ENCODE measurements around the gene RIC1.
"Not testable (repeated sequence)": the region's sequence is repeated elsewhere in the genome, so short reads cannot be mapped to it uniquely, and the experiment has no call there.

RIC1 gene

DNA sequence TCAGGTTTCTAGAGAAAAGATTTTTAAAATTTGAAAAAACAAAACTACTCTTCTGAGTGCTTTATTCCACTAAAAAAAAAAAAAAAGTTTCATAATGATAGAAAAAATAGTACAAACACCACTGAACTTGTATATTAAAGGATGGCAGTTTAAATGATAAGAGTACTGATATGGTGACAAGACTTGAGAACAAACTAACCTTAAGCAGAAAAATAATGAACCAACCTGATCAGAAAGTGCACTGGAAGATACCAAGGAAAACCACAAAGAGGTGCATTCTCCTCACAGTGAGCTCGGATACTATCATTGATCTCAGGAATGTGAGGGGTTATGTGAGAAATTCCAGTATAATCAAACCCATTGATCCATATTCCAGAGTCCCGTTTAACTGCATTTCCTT lies 169.7 kb downstream of the RIC1 start:
- CTCF ChIA-PET: interaction anchor here (0.5 to 0.8 kb wide), 2 partner anchors 9 to 10 kb away, joined by 3 to 4 read pairs; no protein-coding TSS in a partner anchor
- POLR2A ChIA-PET: no interaction called here

DNA sequence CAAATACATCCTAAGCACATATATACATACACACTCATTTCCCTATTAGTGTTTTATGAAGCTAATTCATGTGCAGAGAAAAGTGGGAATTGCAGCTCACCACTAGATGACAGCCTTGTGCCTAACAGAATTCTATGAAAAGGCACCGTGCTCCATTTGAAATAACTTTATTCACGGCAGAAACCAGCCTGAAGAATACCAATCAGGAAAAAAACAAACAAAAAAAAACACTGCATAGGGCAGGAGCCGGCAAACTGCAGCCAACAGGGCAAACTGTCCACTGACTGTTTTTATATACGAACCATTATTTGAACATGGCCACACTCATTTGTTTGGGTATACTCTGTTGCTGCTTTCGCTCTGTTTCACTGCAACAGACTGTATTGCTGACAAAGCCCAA lies 170.4 kb downstream of the RIC1 start:
- peak; percentile 6 for DNase-seq (ENCODE audit: extremely low spot score)
- ChIA-PET POLR2A (no interaction called here), CTCF (interaction anchor here (0.5 to 0.9 kb wide), 3 partner anchors 9 to 67 kb away, joined by 3 to 4 read pairs (median 3); no protein-coding TSS in a partner anchor)
- TF ChIP-seq ARNT (IDR thresholded peaks at IDR 0.05): no peak
- no peak for TF ChIP-seq ELF4 (IDR thresholded peaks at IDR 0.05)
- TF ChIP-seq FOXK2 (IDR thresholded peaks at IDR 0.05): no peak
- TF ChIP-seq SUZ12 (IDR thresholded peaks at IDR 0.05): no peak
- no peak for TF ChIP-seq SP1 (IDR thresholded peaks at IDR 0.05)
- no peak for TF ChIP-seq L3MBTL2 (conservative IDR thresholded peaks at IDR 0.05)
- TF ChIP-seq BHLHE40 (IDR thresholded peaks at IDR 0.05; ENCODE audit: borderline replicate concordance): no peak

More for the DNA sequence above, 169.7 kb downstream of the RIC1 start:
- TF ChIP-seq FOXM1 (IDR thresholded peaks at IDR 0.05; ENCODE audit: borderline replicate concordance) (no peak), LEF1 (IDR thresholded peaks at IDR 0.05; ENCODE audit: borderline replicate concordance) (no peak), TARDBP (IDR thresholded peaks at IDR 0.05) (no peak), L3MBTL2 (conservative IDR thresholded peaks at IDR 0.05) (no peak), FOXK2 (IDR thresholded peaks at IDR 0.05) (no peak), ELF4 (IDR thresholded peaks at IDR 0.05) (no peak), SUZ12 (IDR thresholded peaks at IDR 0.05) (no peak), BHLHE40 (IDR thresholded peaks at IDR 0.05; ENCODE audit: borderline replicate concordance) (no peak), SP1 (IDR thresholded peaks at IDR 0.05) (no peak), ARNT (IDR thresholded peaks at IDR 0.05) (no peak), NFRKB (IDR thresholded peaks at IDR 0.05) (no peak), FOXA1 (IDR thresholded peaks at IDR 0.05) (no peak), CTBP1 (IDR thresholded peaks at IDR 0.05; ENCODE audit: borderline replicate concordance) (no peak), ZNF384 (IDR thresholded peaks at IDR 0.05) (no peak), HDGF (IDR thresholded peaks at IDR 0.05; ENCODE audit: borderline replicate concordance) (no peak)
- TF ChIP-seq, protein P1, sequence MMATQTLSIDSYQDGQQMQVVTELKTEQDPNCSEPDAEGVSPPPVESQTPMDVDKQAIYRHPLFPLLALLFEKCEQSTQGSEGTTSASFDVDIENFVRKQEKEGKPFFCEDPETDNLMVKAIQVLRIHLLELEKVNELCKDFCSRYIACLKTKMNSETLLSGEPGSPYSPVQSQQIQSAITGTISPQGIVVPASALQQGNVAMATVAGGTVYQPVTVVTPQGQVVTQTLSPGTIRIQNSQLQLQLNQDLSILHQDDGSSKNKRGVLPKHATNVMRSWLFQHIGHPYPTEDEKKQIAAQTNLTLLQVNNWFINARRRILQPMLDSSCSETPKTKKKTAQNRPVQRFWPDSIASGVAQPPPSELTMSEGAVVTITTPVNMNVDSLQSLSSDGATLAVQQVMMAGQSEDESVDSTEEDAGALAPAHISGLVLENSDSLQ (IDR thresholded peaks at IDR 0.05): no peak
- no peak for DNase-seq (ENCODE audit: extremely low spot score)

DNA sequence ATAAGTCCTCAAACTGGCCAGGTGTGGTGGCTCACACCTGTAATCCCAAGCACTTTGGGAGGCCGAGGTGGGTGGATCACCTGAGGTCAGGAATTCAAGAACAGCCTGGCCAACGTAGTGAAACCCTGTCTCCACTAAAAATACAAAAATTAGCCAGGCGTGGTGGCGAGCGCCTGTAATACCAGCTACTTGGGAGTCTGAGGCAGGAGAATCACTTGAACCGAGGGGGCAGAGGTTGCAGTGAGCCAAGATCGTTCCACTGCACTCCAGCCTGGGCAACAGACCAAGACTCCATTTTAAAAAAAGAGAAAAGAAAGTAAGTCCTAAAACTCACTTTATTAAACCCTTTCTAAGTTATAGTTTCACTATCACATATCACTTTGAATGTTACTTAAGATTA lies 171.5 kb downstream of the RIC1 start:
- DNase-seq (ENCODE audit: extremely low spot score); CTCF ChIA-PET; POLR2A ChIA-PET: not testable (repeated sequence)

DNA sequence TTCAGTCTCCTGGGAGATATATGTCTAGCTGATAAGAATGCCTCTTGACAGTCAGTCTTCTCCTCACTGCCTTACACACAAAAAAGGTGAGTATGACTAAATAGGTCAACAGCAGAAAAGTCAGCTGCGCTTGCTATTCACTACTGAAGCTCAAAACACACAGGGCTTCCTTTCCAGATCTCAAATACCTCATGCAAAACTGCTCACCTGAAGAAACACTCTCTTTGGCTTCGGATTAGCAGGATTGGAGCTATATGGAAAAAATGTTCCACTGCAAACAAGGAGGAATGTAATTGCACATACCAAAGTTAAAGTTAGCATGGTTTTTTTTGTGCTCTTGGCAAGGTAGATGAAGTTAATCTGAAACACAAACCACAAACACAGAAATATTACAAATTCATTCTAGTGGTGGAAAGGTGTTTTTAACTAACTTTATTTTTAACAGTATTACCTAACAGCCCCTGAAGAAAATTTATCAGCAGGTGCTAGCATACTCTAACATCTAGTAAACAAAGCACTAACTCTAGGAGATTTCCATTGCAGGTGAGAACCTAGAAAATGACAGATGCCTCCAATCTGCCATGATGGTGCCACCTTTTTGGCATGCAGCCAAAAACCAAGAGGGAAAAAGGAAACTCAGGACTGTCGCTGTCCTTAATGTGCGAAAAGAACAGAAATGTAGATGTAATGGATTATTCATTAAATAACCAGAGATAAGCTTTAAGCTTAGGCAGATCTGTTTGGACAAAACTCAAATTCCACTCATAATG lies 172.2 kb downstream of the RIC1 start:
- TF ChIP-seq FOXA1 (IDR thresholded peaks at IDR 0.05): no peak
- no peak for TF ChIP-seq ELF4 (IDR thresholded peaks at IDR 0.05)
- TF ChIP-seq NFRKB (IDR thresholded peaks at IDR 0.05): no peak
- no peak for TF ChIP-seq L3MBTL2 (conservative IDR thresholded peaks at IDR 0.05)
- TF ChIP-seq ZNF384 (IDR thresholded peaks at IDR 0.05): no peak
- TF ChIP-seq FOXK2 (IDR thresholded peaks at IDR 0.05): no peak
- no peak for DNase-seq (ENCODE audit: extremely low spot score)
- CTCF ChIA-PET: interaction anchor here (0.6 kb wide), 1 partner anchor 399 kb away, joined by 8 read pairs; no protein-coding TSS in a partner anchor
- POLR2A ChIA-PET: no interaction called here

DNA sequence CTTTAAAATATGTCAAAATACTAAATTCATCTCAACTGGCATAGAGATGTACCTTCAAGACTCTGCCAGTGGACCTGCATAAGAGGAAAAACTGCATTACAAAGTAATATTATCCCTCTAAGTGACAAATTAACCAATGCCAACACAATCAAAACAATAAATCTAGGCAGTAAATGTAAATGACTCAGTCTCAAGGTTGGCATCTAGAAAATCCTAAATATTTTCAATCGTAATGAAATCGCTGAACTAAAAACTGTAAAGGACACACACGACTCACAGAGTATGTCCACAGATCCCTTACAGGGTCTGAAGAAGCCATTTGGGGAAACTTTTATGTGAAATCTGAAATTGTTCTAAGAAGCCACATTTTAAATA lies 172.8 kb downstream of the RIC1 start:
- CTCF ChIA-PET: no interaction called here
- no peak for TF ChIP-seq CTBP1 (IDR thresholded peaks at IDR 0.05; ENCODE audit: borderline replicate concordance)
- no peak for TF ChIP-seq SUZ12 (IDR thresholded peaks at IDR 0.05)
- TF ChIP-seq SP1 (IDR thresholded peaks at IDR 0.05): no peak
- no peak for TF ChIP-seq HDGF (IDR thresholded peaks at IDR 0.05; ENCODE audit: borderline replicate concordance)
- no peak for TF ChIP-seq LEF1 (IDR thresholded peaks at IDR 0.05; ENCODE audit: borderline replicate concordance)
- no peak for TF ChIP-seq NFRKB (IDR thresholded peaks at IDR 0.05)
- TF ChIP-seq L3MBTL2 (conservative IDR thresholded peaks at IDR 0.05): no peak
- TF ChIP-seq, protein P1 (IDR thresholded peaks at IDR 0.05): no peak
- TF ChIP-seq BHLHE40 (IDR thresholded peaks at IDR 0.05; ENCODE audit: borderline replicate concordance): no peak
- TF ChIP-seq FOXA1 (IDR thresholded peaks at IDR 0.05): no peak
- no peak for DNase-seq (ENCODE audit: extremely low spot score)
- POLR2A ChIA-PET: no interaction called here

DNA sequence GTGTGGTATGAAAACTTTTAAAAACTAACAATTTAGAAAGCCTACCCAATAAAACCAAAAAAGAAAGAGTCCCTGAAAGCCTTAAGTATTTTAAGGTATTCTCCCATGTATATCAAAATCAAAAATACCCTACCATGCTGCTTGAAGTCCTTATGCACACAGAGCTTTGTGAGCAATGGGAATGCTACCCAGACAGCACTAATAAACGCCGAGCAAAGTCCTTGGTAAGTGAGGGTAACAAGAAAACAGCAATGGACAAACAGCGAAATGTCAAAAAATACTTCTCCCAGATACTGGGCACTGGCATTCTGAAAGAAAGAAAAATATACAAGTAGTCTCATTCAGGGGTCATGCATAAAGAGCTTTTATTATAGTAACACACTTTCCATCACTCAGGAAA lies 176.6 kb downstream of the RIC1 start:
- POLR2A ChIA-PET: no interaction called here
- no peak for DNase-seq (ENCODE audit: extremely low spot score)
- CTCF ChIA-PET: no interaction called here

More for the DNA sequence above, 176.6 kb downstream of the RIC1 start:
- TF ChIP-seq NFRKB (IDR thresholded peaks at IDR 0.05) (no peak), LEF1 (IDR thresholded peaks at IDR 0.05; ENCODE audit: borderline replicate concordance) (no peak), BHLHE40 (IDR thresholded peaks at IDR 0.05; ENCODE audit: borderline replicate concordance) (no peak), ELF4 (IDR thresholded peaks at IDR 0.05) (no peak), FOXM1 (IDR thresholded peaks at IDR 0.05; ENCODE audit: borderline replicate concordance) (no peak), HDGF (IDR thresholded peaks at IDR 0.05; ENCODE audit: borderline replicate concordance) (no peak), ZNF384 (IDR thresholded peaks at IDR 0.05) (no peak), TARDBP (IDR thresholded peaks at IDR 0.05) (no peak), FOXK2 (IDR thresholded peaks at IDR 0.05) (no peak), L3MBTL2 (conservative IDR thresholded peaks at IDR 0.05) (no peak), CTBP1 (IDR thresholded peaks at IDR 0.05; ENCODE audit: borderline replicate concordance) (no peak), SUZ12 (IDR thresholded peaks at IDR 0.05) (no peak), FOXA1 (IDR thresholded peaks at IDR 0.05) (no peak), SP1 (IDR thresholded peaks at IDR 0.05) (no peak), ARNT (IDR thresholded peaks at IDR 0.05) (no peak)
- TF ChIP-seq, protein P1 (IDR thresholded peaks at IDR 0.05): no peak

All from HEK293T (cell line).